Keratinocyte (primary cell): ENCODE results near the gene WLS. TPM values are rescaled to one million over a fixed set of nuclear protein-coding genes. Genes with fewer than 3 reads are reported as not detected.

Experiments
- DNase-seq: peaks from one replicate; pipeline ENCODE4 v3.0.0-alpha.2; 2011; ENCODE audit warnings: low read depth, missing footprints, low spot score
- FAIRE-seq: peaks from 2 replicates; lab custom pipeline; 2011; peaks lifted over from hg19 to GRCh38; lab: Jason Lieb, UNC
- H2AFZ ChIP-seq: 2 replicates; pipeline ENCODE4 v1.6.0; 2012; ENCODE audit warnings: low read length, control low read depth, inconsistent platforms; ENCODE audit not compliant: control insufficient read depth
- H3K27ac ChIP-seq: 2 replicates; pipeline ENCODE4 v1.5.1; 2011; ENCODE audit warnings: low read length; ENCODE audit not compliant: control insufficient read depth, insufficient read depth
- H3K27me3 ChIP-seq: 3 replicates; pipeline ENCODE4 v1.6.0; 2011; ENCODE audit warnings: low read length; ENCODE audit not compliant: control insufficient read depth, insufficient read depth; ENCODE audit errors: extremely low read depth
- H3K36me3 ChIP-seq, 2 experiments: 2 replicates in 1 of 2; 3 replicates in 1 of 2; pipeline ENCODE4 v1.5.1; 2011; ENCODE audit warnings: low read length in 2 of 2, mild to moderate bottlenecking in 1 of 2; ENCODE audit not compliant: control insufficient read depth in 2 of 2, insufficient read depth in 2 of 2; ENCODE audit errors: extremely low read depth in 1 of 2
- H3K4me1 ChIP-seq: 3 replicates; pipeline ENCODE4 v1.5.1; 2011; ENCODE audit warnings: low read length; ENCODE audit not compliant: control insufficient read depth, insufficient read depth; ENCODE audit errors: extremely low read depth
- H3K4me2 ChIP-seq: 3 replicates; pipeline ENCODE4 v1.6.0; 2011; ENCODE audit warnings: low read depth, low read length; ENCODE audit not compliant: control insufficient read depth, insufficient read depth; ENCODE audit errors: extremely low read depth
- H3K4me3 ChIP-seq, 3 experiments: fragments of 200-600 bp in 1 of 3; sonication (generic) in 1 of 3; 2 replicates in 2 of 3; 3 replicates in 1 of 3; pipeline ENCODE4 v1.5.1; 2011 to 2016; ENCODE audit warnings: low read length in 3 of 3, mild to moderate bottlenecking in 3 of 3, control low read depth in 2 of 3, inconsistent platforms in 1 of 3, low read depth in 1 of 3, mixed read lengths in 1 of 3, mixed run types in 1 of 3, moderate library complexity in 1 of 3; ENCODE audit not compliant: control insufficient read depth in 2 of 3, insufficient read depth in 2 of 3; ENCODE audit errors: extremely low read depth in 1 of 3
- H3K79me2 ChIP-seq: 2 replicates; pipeline ENCODE4 v1.6.0; 2012; ENCODE audit warnings: low read length; ENCODE audit not compliant: control insufficient read depth, insufficient read depth
- H3K9ac ChIP-seq: 3 replicates; pipeline ENCODE4 v1.6.0; 2011; ENCODE audit warnings: low read length; ENCODE audit not compliant: control insufficient read depth, insufficient read depth; ENCODE audit errors: extremely low read depth
- H3K9me1 ChIP-seq: 3 replicates; pipeline ENCODE4 v1.6.0; 2011; ENCODE audit warnings: low read length; ENCODE audit not compliant: control insufficient read depth, insufficient read depth; ENCODE audit errors: extremely low read depth
- H3K9me3 ChIP-seq: 2 replicates; pipeline ENCODE4 v1.5.1; 2012; ENCODE audit warnings: low read depth, low read length; ENCODE audit not compliant: control insufficient read depth
- H4K20me1 ChIP-seq: 3 replicates; pipeline ENCODE4 v1.6.0; 2011; ENCODE audit warnings: low read length; ENCODE audit not compliant: control insufficient read depth, insufficient read depth; ENCODE audit errors: extremely low read depth
- CTCF ChIP-seq, 3 experiments: IDR thresholded peaks in 1 of 3; conservative IDR thresholded peaks in 1 of 3; optimal IDR thresholded peaks in 1 of 3; 2 replicates in 2 of 3; 3 replicates in 1 of 3; pipeline versions ENCODE3 to v1.5.1; 2011; ENCODE audit warnings: low read length in 3 of 3, mild to moderate bottlenecking in 3 of 3, moderate library complexity in 2 of 3, control low read depth in 1 of 3, inconsistent platforms in 1 of 3; ENCODE audit not compliant: insufficient read depth in 2 of 3; ENCODE audit errors: extremely low read depth in 1 of 3
- EZH2 ChIP-seq: IDR thresholded peaks from one replicate; pipeline ENCODE4 v1.6.1; 2012; ENCODE audit warnings: inconsistent platforms, mild to moderate bottlenecking, low read length, moderate library complexity
- dilution Hi-C: fragments of 300-500 bp; cut with MboI; formaldehyde crosslinking; loops from one replicate; pipeline ENCODE4 v1.7.0; 2020; ENCODE audit warnings: low sequenced_read_pairs; ENCODE audit not compliant: extremely low pct_ligation_motif_present
- polyA plus RNA-seq, 5 experiments: library from polyadenylated mRNA; depleted of rRNA in 3 of 5; stranded (reverse) in 3 of 5; stranded (forward) in 1 of 5; unstranded in 1 of 5; fragments of >200 nt; gene quantifications; 1 replicate in 1 of 5; 2 replicates in 3 of 5; 3 replicates in 1 of 5; pipeline versions ENCODE4 v1.2.1 to v1.2.3, GENCODE V29; 2011 to 2012; ENCODE audit warnings: missing spikeins in 2 of 5, low read depth in 1 of 5, low replicate concordance in 1 of 5

WLS gene
- polyA plus RNA-seq, 1 donor (not counting 4 experiments of a cell fraction or from before 2014, with no cell fraction given) = 92.4 TPM

GRCh38 chr1:68276448-68276847, 44.1 kb upstream of the WLS start:
- Histone ChIP-seq H3K27ac (no peak overlapping the region), H3K4me1 (no peaks in the 10 kb centered on the region), H4K20me1 (no peaks in the 10 kb centered on the region), H3K79me2 (no peaks in the 10 kb centered on the region), H3K4me3 (no peak overlapping the region), H3K9ac (no peak overlapping the region), H3K9me1 (no peaks in the 10 kb centered on the region), H3K27me3 (no peaks in the 10 kb centered on the region), H3K9me3 (no peaks in the 10 kb centered on the region), H2AFZ (no peak overlapping the region), H3K36me3 (no peaks in the 10 kb centered on the region), H3K4me2 (no peak overlapping the region)
- no peak for FAIRE-seq
- dilution Hi-C loops = no loop called here
- no peak for TF ChIP-seq EZH2
- no peak for TF ChIP-seq CTCF (optimal IDR thresholded peaks at IDR 0.05 in 1 of 3, IDR thresholded peaks at IDR 0.05 in 1 of 3, conservative IDR thresholded peaks at IDR 0.05 in 1 of 3; ENCODE audit: extremely low read depth in 1 of 3, insufficient read depth in 2 of 3, low read length in 3 of 3)
- no peak for DNase-seq

- Histone ChIP-seq H3K79me2 (no peaks in the 10 kb centered on the region), H3K27me3 (no peaks in the 10 kb centered on the region), H4K20me1 (no peaks in the 10 kb centered on the region), H3K36me3 (no peaks in the 10 kb centered on the region), H3K9me3 (no peaks in the 10 kb centered on the region), H3K4me1 (peaks cover 5% of the 10 kb centered on the region), H3K4me3 (no peak overlapping the region), H3K9ac (no peak overlapping the region), H3K4me2 (no peak overlapping the region), H3K27ac (no peak overlapping the region), H2AFZ (no peak overlapping the region), H3K9me1 (no peaks in the 10 kb centered on the region)
- DNase-seq (no peak), FAIRE-seq (no peak)
- TF ChIP-seq EZH2 (no peak), CTCF (optimal IDR thresholded peaks at IDR 0.05 in 1 of 3, IDR thresholded peaks at IDR 0.05 in 1 of 3, conservative IDR thresholded peaks at IDR 0.05 in 1 of 3; ENCODE audit: extremely low read depth in 1 of 3, insufficient read depth in 2 of 3, low read length in 3 of 3) (no peak)
- dilution Hi-C loops = no loop called here
Observed at GRCh38 chr1:68273530-68273929, 41.2 kb upstream of the WLS start.
